ENCODE measurements around the gene MSX1. TPM values are rescaled to one million over a fixed set of nuclear protein-coding genes. Genes with fewer than 3 reads are reported as not detected.

The MSX1 gene
- polyA plus RNA-seq, 1 experiment = 1.7 TPM

GRCh38 chr4:4880492-4880891 is 21.0 kb downstream of the MSX1 start:
- Histone ChIP-seq H3K9me3 (ENCODE audit: control insufficient read depth, insufficient read depth, low read length) (no peaks in the 10 kb centered on the region), H3K4me3 (ENCODE audit: low read depth, low read length) (no peak overlapping the region), H3K27ac (ENCODE audit: low read depth, low read length) (no peak overlapping the region), H3K27me3 (ENCODE audit: control insufficient read depth, insufficient read depth, low read length) (peaks cover 17% of the 10 kb centered on the region)
- CTCF ChIA-PET = interaction anchor here (0.5 to 2.6 kb wide), 5 partner anchors 22 to 392 kb away, joined by 4 to 27 read pairs (median 6); no protein-coding TSS in a partner anchor
- peak; percentile 49 for TF ChIP-seq CTCF (IDR thresholded peaks at IDR 0.05; ENCODE audit: low read depth, low read length)
- POLR2A ChIA-PET = no interaction called here
- DNase-seq (ENCODE audit: low read depth, low spot score) = no peak

GRCh38 chr4:4881432-4881831 is 22.0 kb downstream of the MSX1 start:
- ChIA-PET POLR2A (no interaction called here), CTCF (interaction anchor here (1.2 to 2.6 kb wide), 3 partner anchors 204 to 393 kb away, joined by 4 to 27 read pairs (median 5); no protein-coding TSS in a partner anchor)
- no peaks in the 10 kb centered on the region for H3K9me3 ChIP-seq (ENCODE audit: control insufficient read depth, insufficient read depth, low read length)
- H3K4me3 ChIP-seq (ENCODE audit: low read depth, low read length) = no peak overlapping the region
- no peak for DNase-seq (ENCODE audit: low read depth, low spot score)
- no peak for TF ChIP-seq CTCF (IDR thresholded peaks at IDR 0.05; ENCODE audit: low read depth, low read length)
- no peak overlapping the region for H3K27ac ChIP-seq (ENCODE audit: low read depth, low read length)
- H3K27me3 ChIP-seq (ENCODE audit: control insufficient read depth, insufficient read depth, low read length) = peaks cover 16% of the 10 kb centered on the region

GRCh38 chr4:4884611-4885010 is 25.1 kb downstream of the MSX1 start:
- CTCF ChIA-PET = no interaction called here
- no peak overlapping the region for H3K4me3 ChIP-seq (ENCODE audit: low read depth, low read length)
- POLR2A ChIA-PET = no interaction called here
- no peaks in the 10 kb centered on the region for H3K9me3 ChIP-seq (ENCODE audit: control insufficient read depth, insufficient read depth, low read length)
- no peak for TF ChIP-seq CTCF (IDR thresholded peaks at IDR 0.05; ENCODE audit: low read depth, low read length)
- DNase-seq (ENCODE audit: low read depth, low spot score) = no peak
- peaks cover 27% of the 10 kb centered on the region for H3K27me3 ChIP-seq (ENCODE audit: control insufficient read depth, insufficient read depth, low read length)
- no peak overlapping the region for H3K27ac ChIP-seq (ENCODE audit: low read depth, low read length)

- Histone ChIP-seq H3K27ac (ENCODE audit: low read depth, low read length) (no peak overlapping the region), H3K9me3 (ENCODE audit: control insufficient read depth, insufficient read depth, low read length) (no peaks in the 10 kb centered on the region), H3K27me3 (ENCODE audit: control insufficient read depth, insufficient read depth, low read length) (peaks cover 25% of the 10 kb centered on the region), H3K4me3 (ENCODE audit: low read depth, low read length) (no peak overlapping the region)
- ChIA-PET CTCF (no interaction called here), POLR2A (no interaction called here)
- no peak for DNase-seq (ENCODE audit: low read depth, low spot score)
- TF ChIP-seq CTCF (IDR thresholded peaks at IDR 0.05; ENCODE audit: low read depth, low read length) = no peak
These were observed 28.0 kb downstream of the MSX1 start for GRCh38 chr4:4887426-4887825.

GRCh38 chr4:4888695-4889094 is 29.2 kb downstream of the MSX1 start:
- no peak for DNase-seq (ENCODE audit: low read depth, low spot score)
- Histone ChIP-seq H3K27ac (ENCODE audit: low read depth, low read length) (no peak overlapping the region), H3K4me3 (ENCODE audit: low read depth, low read length) (no peak overlapping the region), H3K27me3 (ENCODE audit: control insufficient read depth, insufficient read depth, low read length) (peaks cover 22% of the 10 kb centered on the region), H3K9me3 (ENCODE audit: control insufficient read depth, insufficient read depth, low read length) (no peaks in the 10 kb centered on the region)
- no peak for TF ChIP-seq CTCF (IDR thresholded peaks at IDR 0.05; ENCODE audit: low read depth, low read length)
- POLR2A ChIA-PET = no interaction called here
- CTCF ChIA-PET = no interaction called here

Measured in AG04450 (cell line).